HCT116 (cell line): ENCODE measurements around the gene CLSTN1. TPM values are rescaled to one million over a fixed set of nuclear protein-coding genes. Genes with fewer than 3 reads are reported as not detected.

Source experiments
- ATAC-seq: fragments of 200-7000 bp; cut with Tn5 transposase; 2 replicates; pipeline ENCODE4 v1.9.1; 2020; ENCODE audit warnings: mild to moderate bottlenecking, moderate library complexity
- BruUV-seq: library from RNA; stranded (reverse); fragments of 400-500 nt; replicated peaks from 2 replicates; lab custom pipeline; 2021; lab: Mats Ljungman, UMichigan
- CTCF ChIA-PET: fragments of 300-600 bp; sonication (Branson Sonifier 250); formaldehyde crosslinking; loops from one replicate; lab custom pipeline; 2021; ENCODE audit warnings: antibody characterized with exemption; lab: Charles Lee
- POLR2A ChIA-PET: fragments of 300-600, 350-600 bp; sonication (Branson Sonifier 250); formaldehyde crosslinking; loops from one replicate; lab custom pipeline; 2021; ENCODE audit warnings: antibody characterized with exemption; lab: Charles Lee
- RAD21 ChIA-PET, 2 experiments: fragments of 300-600 bp; sonication (Branson Sonifier 250); formaldehyde crosslinking; loops; one replicate each; lab custom pipeline; 2023; ENCODE audit warnings: low total read pairs in 2 of 2; ENCODE audit not compliant: uncharacterized antibody in 2 of 2, unreplicated experiment in 2 of 2, low non-redundant PET in 1 of 2; lab: Charles Lee
- DNase-seq: peaks from one replicate; pipeline ENCODE4 v3.0.0-alpha.2; 2010; ENCODE audit warnings: low read depth, low spot score
- H2AFZ ChIP-seq: fragments of 200-600 bp; shearing (Covaris generic), sonication (generic); 2 replicates; pipeline ENCODE4 v1.6.1; 2017; ENCODE audit warnings: low read depth, mixed run types, mixed read lengths, antibody characterized with exemption, low read length; ENCODE audit not compliant: poor library complexity, severe bottlenecking
- H3K27ac ChIP-seq: 2 replicates; pipeline ENCODE4 v1.5.1; 2012; ENCODE audit warnings: low read depth, low read length
- H3K27me3 ChIP-seq: fragments of 200-600 bp; sonication (generic); 2 replicates; pipeline ENCODE4 v1.6.1; 2016; ENCODE audit warnings: mixed run types, low read length, mixed read lengths; ENCODE audit not compliant: insufficient read depth
- H3K36me3 ChIP-seq, 2 experiments: fragments of 200-500 bp in 1 of 2; fragments of 200-600 bp in 1 of 2; sonication (Bioruptor generic) in 1 of 2; sonication (generic) in 1 of 2; 2 replicates each; pipeline versions ENCODE4 v1.5.1 to v1.6.1; 2014 to 2016; ENCODE audit warnings: low read length in 2 of 2, inconsistent platforms in 1 of 2, mixed read lengths in 1 of 2, mixed run types in 1 of 2; ENCODE audit not compliant: insufficient read depth in 2 of 2, control insufficient read depth in 1 of 2
- H3K4me1 ChIP-seq, 2 experiments: fragments of 200-600 bp in 1 of 2; sonication (generic) in 1 of 2; 2 replicates each; pipeline versions ENCODE4 v1.5.1 to v1.6.1; 2012 to 2017; ENCODE audit warnings: low read length in 2 of 2, inconsistent platforms in 1 of 2, mild to moderate bottlenecking in 1 of 2, mixed read lengths in 1 of 2, mixed run types in 1 of 2, moderate library complexity in 1 of 2; ENCODE audit not compliant: insufficient read depth in 2 of 2, control insufficient read depth in 1 of 2
- H3K4me2 ChIP-seq: fragments of 200-600 bp; sonication (generic); 2 replicates; pipeline ENCODE4 v1.6.1; 2017; ENCODE audit warnings: mixed run types, low read length, mixed read lengths
- H3K4me3 ChIP-seq, 2 experiments: fragments of 200-600 bp in 1 of 2; sonication (generic) in 1 of 2; replicated peaks in 1 of 2; 2 replicates each; pipeline ENCODE4 v1.5.1; 2011 to 2016; ENCODE audit warnings: low read length in 2 of 2, control low read depth in 1 of 2, low read depth in 1 of 2, mild to moderate bottlenecking in 1 of 2, mixed read lengths in 1 of 2, mixed run types in 1 of 2
- H3K79me2 ChIP-seq: fragments of 200-600 bp; sonication (generic); 2 replicates; pipeline ENCODE4 v1.6.1; 2017; ENCODE audit warnings: mild to moderate bottlenecking, mixed run types, low read length, moderate library complexity, mixed read lengths; ENCODE audit not compliant: insufficient read depth
- H3K9ac ChIP-seq: fragments of 200-600 bp; sonication (generic); 2 replicates; pipeline ENCODE4 v1.6.1; 2016; ENCODE audit warnings: low read length, mixed read lengths
- H3K9me2 ChIP-seq: fragments of 200-600 bp; sonication (generic), shearing (Covaris generic); 2 replicates; pipeline ENCODE4 v1.6.1; 2017; ENCODE audit warnings: mixed run types, mild to moderate bottlenecking, moderate library complexity; ENCODE audit not compliant: insufficient read depth
- H3K9me3 ChIP-seq, 2 experiments: fragments of 200-500 bp in 1 of 2; fragments of 200-600 bp in 1 of 2; sonication (Bioruptor generic) in 1 of 2; sonication (generic) in 1 of 2; 2 replicates each; pipeline ENCODE4 v1.6.1; 2014 to 2017; ENCODE audit warnings: low read length in 2 of 2, mixed read lengths in 2 of 2, inconsistent platforms in 1 of 2, low read depth in 1 of 2, mild to moderate bottlenecking in 1 of 2, mixed run types in 1 of 2, moderate library complexity in 1 of 2; ENCODE audit not compliant: control insufficient read depth in 1 of 2, insufficient read depth in 1 of 2
- H4K20me1 ChIP-seq: fragments of 200-600 bp; sonication (generic), shearing (Covaris generic); 2 replicates; pipeline ENCODE4 v1.6.1; 2017; ENCODE audit warnings: mixed run types, mild to moderate bottlenecking, moderate library complexity; ENCODE audit not compliant: insufficient read depth
- CEBPB ChIP-seq: IDR thresholded peaks from 2 replicates; pipeline ENCODE4 v1.6.1; 2012; ENCODE audit warnings: low read depth
- CTCF ChIP-seq, 3 experiments: fragments of 200-600 bp in 1 of 3; sonication (generic) in 1 of 3; IDR thresholded peaks in 2 of 3; conservative IDR thresholded peaks in 1 of 3; 2 replicates each; pipeline ENCODE4 v1.5.1; 2012 to 2017; ENCODE audit warnings: low read depth in 2 of 3, low read length in 2 of 3, antibody characterized with exemption in 1 of 3, borderline replicate concordance in 1 of 3, control low read depth in 1 of 3, mild to moderate bottlenecking in 1 of 3, mixed read lengths in 1 of 3, mixed run types in 1 of 3, moderate library complexity in 1 of 3; ENCODE audit not compliant: insufficient read depth in 1 of 3
- EGR1 ChIP-seq: IDR thresholded peaks from 2 replicates; pipeline ENCODE4 v1.6.1; 2012; ENCODE audit warnings: low read depth
- EZH2 ChIP-seq: fragments of 200-600 bp; sonication (generic); IDR thresholded peaks from 2 replicates; pipeline ENCODE4 v1.6.1; 2017; ENCODE audit warnings: antibody characterized with exemption, mixed run types
- JUND ChIP-seq: IDR thresholded peaks from 2 replicates; pipeline ENCODE4 v1.6.1; 2012
- MAX ChIP-seq: IDR thresholded peaks from 2 replicates; pipeline ENCODE4 v1.6.1; 2012
- POLR2A ChIP-seq: IDR thresholded peaks from 2 replicates; pipeline ENCODE4 v1.7.0; 2011; ENCODE audit warnings: borderline replicate concordance; ENCODE audit not compliant: insufficient read depth, insufficient read length; ENCODE audit errors: extremely low read depth
- RAD21 ChIP-seq: IDR thresholded peaks from 2 replicates; pipeline ENCODE4 v1.6.1; 2012; ENCODE audit warnings: low read depth, mild to moderate bottlenecking
- SP1 ChIP-seq: IDR thresholded peaks from 2 replicates; pipeline ENCODE4 v1.6.1; 2012; ENCODE audit warnings: low read depth
- SRF ChIP-seq: IDR thresholded peaks from 2 replicates; pipeline ENCODE4 v1.6.1; 2012; ENCODE audit warnings: low read depth
- TCF7L2 ChIP-seq: IDR thresholded peaks from 2 replicates; pipeline ENCODE4 v1.7.0; 2011; ENCODE audit warnings: borderline replicate concordance, inconsistent platforms; ENCODE audit not compliant: insufficient read depth, insufficient read length; ENCODE audit errors: extremely low read depth
- YY1 ChIP-seq: IDR thresholded peaks from 2 replicates; pipeline ENCODE4 v1.6.1; 2011; ENCODE audit warnings: low read length, low read depth, moderate library complexity, mild to moderate bottlenecking; ENCODE audit not compliant: insufficient replicate concordance; ENCODE audit errors: extremely low read depth
- ZBTB33 ChIP-seq: IDR thresholded peaks from 2 replicates; pipeline ENCODE4 v1.6.1; 2011; ENCODE audit warnings: mild to moderate bottlenecking, low read length, moderate library complexity; ENCODE audit not compliant: insufficient replicate concordance; ENCODE audit errors: extremely low read depth
- ZNF274 ChIP-seq: fragments of 200-500 bp; sonication (Bioruptor generic); IDR thresholded peaks from 2 replicates; pipeline ENCODE4 v1.6.1; 2014; ENCODE audit warnings: mild to moderate bottlenecking, low read depth, low read length, inconsistent platforms
- intact Hi-C: fragments of 100-400 bp; cut with micrococcal nuclease; formaldehyde crosslinking; loops from 2 replicates; pipeline ENCODE4 v1.10.0; 2022
- total RNA-seq: library from RNA; stranded (reverse); gene quantifications from one replicate; pipeline ENCODE4 v1.2.1, GENCODE V29; 2021; ENCODE audit not compliant: unreplicated experiment

CLSTN1 gene
- total RNA-seq, 1 experiment from 2014 or later: 113 TPM

GRCh38 chr1:9855186-9855585 lies 31.4 kb upstream of the CLSTN1 start:
- H3K9me3 ChIP-seq: peaks cover 0 to 7% of the 10 kb centered on the region in 2 experiments; a peak in 1 of 4 replicates
- ChIA-PET POLR2A (no interaction called here), RAD21 (no interaction called here), CTCF (no interaction called here)
- no peaks in the 10 kb centered on the region for H3K9me2 ChIP-seq
- no peak for DNase-seq
- H2AFZ ChIP-seq: no peak overlapping the region
- intact Hi-C loops: no loop called here
- no peaks in the 10 kb centered on the region for H3K4me1 ChIP-seq
- H3K27me3 ChIP-seq: no peaks in the 10 kb centered on the region
- H3K4me3 ChIP-seq: no peak overlapping the region
- no peak for ATAC-seq
- BruUV-seq: no TSS peak
- H3K9ac ChIP-seq: no peak overlapping the region
- no peaks in the 10 kb centered on the region for H3K79me2 ChIP-seq
- H3K27ac ChIP-seq: no peak overlapping the region
- H4K20me1 ChIP-seq: no peaks in the 10 kb centered on the region
- TF ChIP-seq CEBPB (no peak), SP1 (no peak), MAX (no peak), JUND (no peak), ZBTB33 (no peak)
- TF ChIP-seq, all 23 proteins: peak for 0
- Histone ChIP-seq H3K36me3 (no peaks in the 10 kb centered on the region), H3K4me2 (no peak overlapping the region)

- H3K9me3 ChIP-seq: peaks cover 0 to 7% of the 10 kb centered on the region in 2 experiments; a peak in 1 of 4 replicates
- CTCF ChIA-PET: no interaction called here
- no TSS peak for BruUV-seq
- no peaks in the 10 kb centered on the region for H3K9me2 ChIP-seq
- no peak overlapping the region for H3K9ac ChIP-seq
- ATAC-seq (no peak), DNase-seq (no peak)
- H3K4me2 ChIP-seq: no peak overlapping the region
- RAD21 ChIA-PET: no interaction called here
- H2AFZ ChIP-seq: no peak overlapping the region
- H3K79me2 ChIP-seq: no peaks in the 10 kb centered on the region
- intact Hi-C loops: no loop called here
- POLR2A ChIA-PET: no interaction called here
- no peak overlapping the region for H3K4me3 ChIP-seq
- no peaks in the 10 kb centered on the region for H4K20me1 ChIP-seq
- H3K27me3 ChIP-seq: no peaks in the 10 kb centered on the region
- H3K4me1 ChIP-seq: no peaks in the 10 kb centered on the region
- H3K27ac ChIP-seq: no peak overlapping the region
- no peaks in the 10 kb centered on the region for H3K36me3 ChIP-seq
- TF ChIP-seq JUND: no peak
- TF ChIP-seq CTCF (IDR thresholded peaks at IDR 0.05 in 2 of 3, conservative IDR thresholded peaks at IDR 0.05 in 1 of 3; ENCODE audit: borderline replicate concordance in 1 of 3, insufficient read depth in 1 of 3, low read depth in 2 of 3, low read length in 2 of 3): no peak
- no peak for TF ChIP-seq SRF
- TF ChIP-seq SP1: no peak
- no peak for TF ChIP-seq RAD21
- no peak for TF ChIP-seq TCF7L2
- no peak for TF ChIP-seq ZNF274
- no peak for TF ChIP-seq YY1
- TF ChIP-seq EGR1: no peak
- TF ChIP-seq POLR2A: no peak
- TF ChIP-seq ZBTB33: no peak
- TF ChIP-seq EZH2: no peak
Observed at GRCh38 chr1:9853249-9853595, 29.5 kb upstream of the CLSTN1 start.
